Panc1 (cell line): ENCODE results near the gene MYADML2.

Source experiments
- CTCF ChIP-seq: fragments of 450-650 bp; IDR thresholded peaks from 2 replicates; pipeline ENCODE4 v1.5.1; 2017; ENCODE audit warnings: mild to moderate bottlenecking
- POLR2AphosphoS5 ChIP-seq: IDR thresholded peaks from 2 replicates; pipeline ENCODE4 v1.6.1; 2012; ENCODE audit warnings: mild to moderate bottlenecking, low read depth, low read length, moderate library complexity
- REST ChIP-seq, 2 experiments: IDR thresholded peaks; 2 replicates each; pipeline ENCODE4 v1.6.1; 2011 to 2012; ENCODE audit warnings: low read depth in 2 of 2, control low read depth in 1 of 2, low read length in 1 of 2, mild to moderate bottlenecking in 1 of 2, moderate library complexity in 1 of 2; ENCODE audit not compliant: insufficient read depth in 1 of 2
- SIN3A ChIP-seq: IDR thresholded peaks from 2 replicates; pipeline ENCODE4 v1.6.1; 2012; ENCODE audit warnings: low read depth, mild to moderate bottlenecking, low read length, moderate library complexity, borderline replicate concordance; ENCODE audit not compliant: insufficient read depth
- TCF7L2 ChIP-seq: IDR thresholded peaks from 2 replicates; pipeline ENCODE4 v1.6.1; 2011; ENCODE audit warnings: mild to moderate bottlenecking, low read depth, low read length, inconsistent platforms

DNA sequence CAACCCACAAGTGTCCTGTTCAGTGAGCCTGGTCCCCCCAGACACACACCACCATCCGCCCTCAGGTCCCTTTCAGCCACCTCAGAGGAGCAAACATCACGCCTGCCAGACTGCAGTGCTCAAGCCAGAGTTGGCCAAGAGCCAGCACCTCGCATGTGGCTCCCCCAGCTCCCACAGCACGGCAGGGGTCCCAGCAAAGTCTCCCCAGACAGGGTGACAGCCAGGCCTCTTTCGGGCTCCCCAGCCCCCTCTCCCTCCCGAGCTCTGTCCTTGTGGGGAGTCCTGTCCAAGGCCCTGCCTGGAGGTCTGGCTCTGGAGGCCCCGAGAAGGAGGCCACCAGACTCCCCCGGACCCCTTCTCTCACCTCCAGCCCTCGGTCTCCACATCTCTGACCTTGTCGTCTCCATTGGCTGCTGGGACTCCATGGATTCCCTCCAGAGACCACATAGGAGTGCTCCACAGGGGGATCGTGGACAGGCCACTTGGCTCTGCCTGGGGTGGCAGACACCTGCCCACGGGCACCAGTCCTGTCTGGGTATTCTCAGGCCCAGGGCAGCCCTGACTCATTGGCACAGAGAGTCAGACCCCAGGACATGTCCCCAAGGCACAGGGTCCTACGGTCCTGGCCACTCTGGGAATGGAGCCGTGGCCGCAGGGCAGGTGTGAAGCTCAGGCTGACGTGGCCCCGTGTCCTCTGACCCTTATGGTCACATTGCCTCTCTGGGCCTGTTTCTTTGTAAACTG is 1.8 kb upstream of the MYADML2 start:
- TF ChIP-seq CTCF (no peak), POLR2AphosphoS5 (no peak), TCF7L2 (no peak), SIN3A (no peak), REST (IDR thresholded peaks at IDR 0.05; ENCODE audit: insufficient read depth in 1 of 2, low read depth in 2 of 2, low read length in 1 of 2) (no peak)
